Activated CD8-positive, alpha-beta memory T cell treated with anti-CD3 and anti-CD28 coated beads for 4 hours (primary cell): ENCODE data around the gene NUP93.

Source experiments
- DNase-seq, 2 donors: peaks; one replicate each; pipeline ENCODE4 v3.0.0-alpha.2; 2020; ENCODE audit warnings: low read depth in 2 of 2

NUP93 gene

GRCh38 chr16:56894331-56894917 is 164.5 kb downstream of the NUP93 start:
- no peak for DNase-seq

GRCh38 chr16:56895813-56896212 is 165.9 kb downstream of the NUP93 start:
- no peak for DNase-seq

DNA sequence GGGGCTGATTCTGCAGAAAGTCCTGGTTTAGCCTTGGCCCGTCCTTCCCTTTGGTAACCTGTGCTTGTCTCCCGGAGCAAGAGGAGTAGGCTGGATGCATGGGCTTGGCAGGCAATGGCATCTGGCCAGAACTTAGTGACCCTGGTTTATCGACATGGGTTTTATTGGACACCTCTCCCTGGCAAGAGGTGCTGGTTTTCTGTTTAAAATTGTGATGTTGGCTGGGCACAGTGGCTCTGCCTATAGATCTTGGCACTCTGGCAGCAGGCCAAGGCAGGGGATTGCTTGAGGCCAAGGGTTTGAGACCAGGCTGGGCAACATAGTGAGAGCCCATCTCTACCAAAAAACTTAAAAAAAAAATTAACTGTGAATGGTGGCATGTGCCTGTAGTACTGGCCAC is 166.3 kb downstream of the NUP93 start:
- DNase-seq, result no peak

GRCh38 chr16:56897026-56897799 is 167.3 kb downstream of the NUP93 start:
- DNase-seq, result no peak

DNA sequence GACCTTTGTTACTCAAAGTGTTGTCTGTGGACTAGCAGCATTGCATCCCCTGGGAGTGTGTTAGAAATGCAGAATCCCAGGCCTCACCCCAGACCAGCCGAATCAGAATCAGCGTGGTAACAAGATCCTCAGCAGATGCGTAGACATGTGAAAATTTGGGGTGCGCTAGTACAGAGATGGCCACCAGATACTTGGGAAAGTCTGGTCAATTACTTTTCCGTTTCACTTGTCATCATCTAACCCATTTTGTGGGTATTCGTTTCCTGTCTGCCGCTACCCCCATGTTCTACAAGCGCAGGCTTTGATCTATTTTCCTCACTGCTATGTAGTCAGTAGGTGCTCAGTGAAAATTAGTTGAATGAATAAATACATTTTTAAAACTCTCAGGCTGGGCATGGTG is 168.9 kb downstream of the NUP93 start:
- DNase-seq, result no peak
